HG03139 (cell line): Measurements from ENCODE around the gene ASMTL.
"Not testable (repeated sequence)": the region's sequence is repeated elsewhere in the genome, so short reads cannot be mapped to it uniquely, and the experiment has no call there.

Experiments used
- ATAC-seq: cut with Tn5 transposase; IDR thresholded peaks from one replicate; pipeline ENCODE4 v1.9.1; 2021; ENCODE audit not compliant: unreplicated experiment

Gene ASMTL

DNA sequence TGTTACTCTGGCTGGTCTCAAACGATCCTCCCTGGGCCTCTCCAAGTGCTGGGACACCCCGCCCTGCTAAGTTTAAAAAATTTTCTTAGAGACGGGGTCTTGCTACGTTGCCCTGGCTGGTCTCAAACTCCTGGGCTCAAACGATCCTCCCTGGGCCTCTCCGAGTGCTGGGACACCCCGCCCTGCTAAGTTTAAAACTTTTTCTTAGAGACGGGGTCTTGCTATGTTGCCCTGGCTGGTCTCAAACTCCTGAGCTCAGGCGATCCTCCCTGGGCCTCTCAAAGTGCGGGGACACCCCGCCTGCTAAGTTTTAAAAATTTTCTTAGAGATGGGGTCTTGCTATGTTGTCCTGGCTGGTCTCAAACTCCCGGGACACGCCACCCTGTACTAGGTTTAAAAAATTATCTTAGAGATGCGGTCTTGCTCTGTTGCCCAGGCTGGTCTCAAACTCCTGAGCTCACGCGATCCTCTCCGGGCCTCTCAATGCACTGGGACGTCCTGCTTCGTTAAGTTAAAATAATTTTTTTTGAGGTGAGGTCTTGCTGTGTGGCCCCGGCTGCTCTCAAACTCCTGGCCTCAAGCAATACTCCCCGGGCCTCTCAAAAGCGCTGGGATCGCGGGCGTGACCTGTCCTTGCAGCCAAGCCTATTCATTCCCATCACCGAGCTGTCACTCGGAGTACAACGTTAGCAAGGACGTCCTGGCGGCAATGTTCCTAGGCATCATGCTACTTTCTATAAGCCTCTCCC is 61.9 kb downstream of the ASMTL start:
- no peak for ATAC-seq

DNA sequence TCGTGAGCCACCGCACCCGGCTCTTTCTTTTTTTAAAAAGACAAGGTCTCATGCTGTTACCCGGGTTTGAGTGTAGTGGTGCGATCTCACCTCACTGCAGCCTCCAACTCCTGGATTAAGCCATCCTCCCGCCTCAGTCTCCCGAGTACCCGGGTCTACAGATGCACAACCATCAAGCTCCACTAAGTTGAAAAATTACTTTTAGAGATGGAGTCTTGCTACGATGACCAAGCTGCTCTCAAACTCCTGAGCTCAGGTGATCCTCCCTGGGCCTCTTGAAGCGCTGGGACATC is 62.8 kb downstream of the ASMTL start:
- no peak for ATAC-seq

DNA sequence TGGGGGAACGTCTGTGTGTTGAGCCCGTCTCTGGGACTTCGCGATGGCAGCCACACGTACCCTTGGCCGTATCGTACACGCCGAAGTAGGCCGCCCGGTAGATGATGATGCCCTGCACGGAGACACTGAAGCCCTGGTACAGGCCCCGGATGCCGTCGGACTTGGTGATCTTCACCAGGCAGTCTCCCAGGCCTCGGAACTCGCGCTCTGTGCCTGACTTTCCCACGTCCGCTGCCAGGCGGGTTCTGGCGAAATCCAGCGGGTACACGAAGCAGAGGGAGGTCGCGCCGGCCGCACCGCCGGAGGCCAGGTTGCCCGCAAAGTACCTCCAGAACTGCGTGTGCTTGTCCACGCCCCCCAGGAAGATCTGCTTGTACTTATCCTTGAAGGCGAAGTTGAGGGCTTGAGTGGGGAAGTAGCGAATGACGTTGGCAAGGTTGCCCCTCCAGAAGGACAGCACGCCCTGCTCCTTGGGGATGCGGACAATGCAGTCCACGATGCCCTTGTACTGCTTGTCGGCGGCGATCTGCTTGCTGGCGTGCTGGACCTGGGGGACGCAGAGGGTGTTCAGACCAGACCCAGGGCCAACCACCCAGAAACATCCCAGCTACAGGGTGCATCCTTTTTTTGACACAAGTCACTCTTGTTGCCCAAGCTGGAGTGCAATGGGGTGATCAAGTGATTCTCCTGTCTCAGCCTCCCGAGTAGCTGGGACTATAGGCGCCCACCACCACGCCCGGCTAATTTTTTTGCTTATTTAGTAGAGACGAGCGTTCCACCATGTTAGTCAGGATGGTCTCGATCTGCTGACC is 63.3 kb downstream of the ASMTL start:
- ATAC-seq: no peak

DNA sequence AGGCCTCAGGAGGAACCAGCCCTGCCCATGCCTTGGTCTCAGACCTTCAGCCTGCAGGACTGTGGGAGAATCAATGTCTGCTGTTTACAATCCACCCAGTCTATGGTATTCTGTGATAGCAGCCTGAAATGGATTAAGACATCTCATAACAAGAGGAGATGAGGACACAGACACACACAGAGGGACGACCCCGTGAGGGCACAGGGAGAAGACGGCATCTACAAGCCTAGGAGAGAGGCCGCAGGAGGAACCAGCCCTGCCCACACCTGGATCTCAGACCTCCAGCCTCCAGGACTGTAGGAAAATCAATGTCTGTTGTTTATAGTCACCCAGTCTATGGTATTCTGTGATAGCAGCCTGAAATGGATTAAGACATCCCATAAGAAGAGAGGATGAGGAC is 64.1 kb downstream of the ASMTL start:
- ATAC-seq: no peak

DNA sequence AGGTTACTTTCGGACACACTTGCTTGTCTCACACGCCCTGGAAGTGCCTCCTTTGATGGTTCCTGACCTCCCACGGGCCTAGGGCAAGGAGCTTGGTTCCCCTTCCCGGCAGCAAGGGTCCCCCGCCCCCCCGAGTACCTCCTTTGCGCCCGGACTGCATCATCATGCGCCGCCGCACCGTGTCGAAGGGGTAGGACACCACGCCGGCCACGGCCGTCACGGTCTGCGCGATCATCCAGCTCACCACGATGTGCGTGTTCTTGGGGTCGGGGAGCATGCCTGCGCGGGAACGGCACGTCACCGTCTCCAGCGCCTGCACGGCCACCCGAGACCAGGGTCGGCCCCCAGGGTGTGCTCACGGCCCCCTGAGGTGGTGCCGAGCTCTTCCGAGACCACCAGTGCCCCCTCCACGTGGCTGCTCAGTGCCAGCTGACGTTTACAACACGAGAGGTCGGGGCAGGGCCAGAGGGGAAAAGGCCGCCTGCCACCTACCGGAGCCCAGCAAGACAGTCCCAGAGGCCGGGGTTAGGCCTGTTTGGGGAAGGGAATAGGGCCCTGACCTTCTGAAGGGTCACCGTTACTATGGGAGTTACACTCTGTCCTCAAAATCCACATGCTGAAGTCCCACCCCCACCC is 65.5 kb downstream of the ASMTL start:
- no peak for ATAC-seq

DNA sequence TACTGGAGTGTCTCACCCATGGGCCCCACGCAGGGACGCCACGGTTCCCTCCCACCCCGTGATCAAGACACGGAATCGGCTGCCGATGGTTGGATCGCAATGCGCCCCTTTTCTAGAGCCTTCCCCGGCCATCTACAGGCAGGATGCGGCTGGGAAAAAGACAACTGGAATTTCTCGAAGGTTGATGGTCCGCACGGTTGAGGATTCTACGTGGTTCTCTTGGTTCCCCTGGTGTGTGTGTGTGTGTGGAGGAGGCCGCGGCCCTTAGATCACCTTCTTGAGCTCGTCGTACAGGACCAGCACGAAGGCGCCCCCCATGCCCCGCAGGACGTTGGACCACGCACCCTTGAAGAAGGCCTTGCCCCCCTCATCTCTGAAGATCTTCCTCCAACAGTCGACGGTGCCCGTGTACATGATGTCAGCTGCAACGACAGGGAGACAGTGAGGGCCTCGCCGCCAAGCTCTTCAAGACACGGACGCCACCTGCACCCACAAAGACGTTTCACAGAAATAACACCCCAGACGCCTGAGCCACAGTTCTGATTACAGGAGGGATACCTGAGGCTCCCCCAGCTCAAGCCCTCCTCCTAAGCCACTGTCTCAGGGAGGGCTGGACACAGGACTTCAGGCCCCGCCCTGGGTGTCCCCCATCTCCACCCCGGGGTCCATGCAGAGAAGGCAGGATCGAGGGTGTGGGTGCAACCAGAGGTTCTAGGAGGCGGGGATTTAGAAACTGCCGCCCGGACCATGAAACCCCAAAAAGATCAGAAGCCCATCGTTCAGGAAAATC is 66.2 kb downstream of the ASMTL start:
- no peak for ATAC-seq

DNA sequence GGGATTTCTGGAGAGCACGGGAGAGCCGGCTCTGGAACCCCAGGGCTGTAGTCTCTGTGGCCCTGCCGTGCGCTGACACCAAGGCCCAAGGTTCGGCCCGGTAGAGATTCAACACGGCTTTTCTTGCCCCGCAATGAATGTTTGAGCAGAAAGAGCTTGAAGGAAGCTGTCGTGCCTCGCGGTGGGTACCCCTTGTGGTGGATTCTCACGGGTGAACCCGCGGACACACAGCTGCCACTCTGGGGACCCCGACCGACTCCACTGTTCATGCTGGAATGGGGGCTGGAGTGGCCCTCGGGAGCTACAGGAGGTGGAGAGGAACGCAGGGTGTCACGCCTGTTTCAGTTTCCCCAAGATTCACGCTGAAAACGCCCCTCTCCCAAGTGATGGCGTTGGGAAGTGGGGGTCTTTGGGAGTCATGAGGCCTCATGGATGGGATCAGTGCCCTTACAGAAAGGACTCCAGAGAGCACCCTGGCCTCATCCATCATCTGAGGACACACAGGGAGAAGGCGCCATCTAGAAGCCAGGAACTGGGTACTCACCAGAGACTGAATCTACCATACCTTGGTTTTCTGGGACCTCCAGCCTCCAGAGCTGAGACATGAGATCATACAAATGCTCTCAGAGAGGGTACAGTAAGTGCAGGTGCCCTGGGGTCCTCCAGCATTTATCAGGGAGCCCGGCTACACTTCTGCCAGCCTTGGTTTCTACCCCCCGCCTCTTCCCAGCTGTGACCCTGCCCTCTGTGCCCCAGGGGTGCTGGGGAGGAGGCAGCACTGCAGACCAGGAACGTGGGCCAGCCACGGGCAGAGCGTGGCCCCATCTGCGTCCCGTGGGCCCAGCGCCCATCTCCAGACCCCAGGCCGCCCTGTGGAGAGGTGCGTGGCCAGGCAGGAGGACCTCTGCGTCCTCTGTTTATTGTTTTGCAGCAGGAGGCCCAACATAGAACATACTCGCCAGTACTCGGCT is 67.2 kb downstream of the ASMTL start:
- ATAC-seq: no peak

DNA sequence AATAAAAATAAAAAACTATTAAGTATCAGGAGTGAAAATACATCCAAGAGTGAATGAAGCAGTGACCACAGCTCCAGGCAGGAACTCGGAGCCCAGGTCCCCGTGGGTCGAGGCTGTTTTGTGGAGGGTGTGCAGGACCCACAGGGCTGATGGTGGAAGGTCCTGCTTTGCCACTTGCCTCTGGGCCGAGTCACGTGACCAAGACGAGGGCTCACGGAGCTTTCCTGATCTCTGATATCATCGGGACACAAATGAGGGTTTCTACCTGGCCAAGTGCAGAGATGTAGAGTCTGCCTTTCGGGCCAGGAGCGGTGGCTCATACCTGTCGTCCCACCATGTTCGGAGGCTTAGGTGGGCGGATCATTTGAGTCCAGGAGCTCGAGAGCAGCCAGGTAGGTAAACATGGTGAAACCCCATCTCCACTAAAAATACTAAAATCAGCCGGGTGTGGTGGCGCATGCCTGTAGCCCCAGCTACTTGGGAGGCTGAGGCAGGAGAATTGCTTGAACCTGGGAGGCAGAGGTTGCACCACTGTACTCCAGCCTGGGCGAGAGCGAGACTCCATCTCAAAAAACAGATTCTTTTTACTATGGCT is 68.0 kb downstream of the ASMTL start:
- no peak for ATAC-seq

DNA sequence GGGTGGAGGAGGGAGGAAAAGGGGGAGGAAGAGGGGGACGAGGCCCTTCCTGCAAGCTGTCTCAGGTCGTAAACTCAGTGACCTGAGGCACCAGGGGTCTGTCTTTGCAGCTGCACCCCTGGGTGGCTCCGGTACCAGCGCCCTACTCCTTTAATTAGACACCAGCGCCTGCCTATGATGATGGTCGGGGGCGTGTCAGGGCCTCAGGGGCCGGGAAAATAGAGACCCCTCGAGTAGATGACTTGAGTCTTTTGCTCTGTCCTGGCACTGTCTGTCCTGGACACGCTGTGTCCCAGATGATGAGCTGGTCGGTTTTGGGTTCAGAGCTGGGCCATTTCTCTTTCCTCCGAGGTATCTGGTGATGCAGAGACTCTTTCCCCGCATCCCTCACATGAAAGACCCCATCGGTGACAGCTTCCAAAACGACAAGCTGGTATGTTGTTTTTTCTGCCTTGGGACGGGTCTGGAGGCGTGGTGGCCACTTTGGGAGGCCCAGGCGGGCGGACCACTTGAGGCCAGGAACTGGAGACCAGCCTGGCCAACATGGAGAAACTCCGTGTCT is 72.0 kb downstream of the ASMTL start:
- ATAC-seq: no peak

DNA sequence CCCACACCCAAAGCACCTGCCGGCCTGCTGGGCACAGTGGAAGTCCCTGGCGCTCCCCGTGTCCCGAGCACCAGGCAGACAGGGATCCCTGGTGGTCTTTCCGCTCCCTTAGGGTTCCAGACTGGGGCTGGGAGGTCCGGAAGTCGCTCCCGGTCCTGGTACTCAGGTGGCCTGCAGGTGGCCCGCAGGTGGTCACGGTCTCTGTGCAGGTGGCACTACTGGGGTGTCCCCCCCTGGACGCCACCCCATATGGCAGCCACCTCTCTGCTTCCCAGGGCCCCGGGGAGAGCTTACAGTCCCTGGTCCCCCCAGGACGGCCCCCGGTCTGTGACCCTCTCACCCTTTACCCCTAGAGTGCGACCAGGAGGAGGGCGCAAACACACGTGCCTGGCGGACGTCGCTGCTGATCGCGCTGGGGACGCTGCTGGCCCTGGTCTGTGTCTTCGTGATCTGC is 74.4 kb downstream of the ASMTL start:
- ATAC-seq: no peak

DNA sequence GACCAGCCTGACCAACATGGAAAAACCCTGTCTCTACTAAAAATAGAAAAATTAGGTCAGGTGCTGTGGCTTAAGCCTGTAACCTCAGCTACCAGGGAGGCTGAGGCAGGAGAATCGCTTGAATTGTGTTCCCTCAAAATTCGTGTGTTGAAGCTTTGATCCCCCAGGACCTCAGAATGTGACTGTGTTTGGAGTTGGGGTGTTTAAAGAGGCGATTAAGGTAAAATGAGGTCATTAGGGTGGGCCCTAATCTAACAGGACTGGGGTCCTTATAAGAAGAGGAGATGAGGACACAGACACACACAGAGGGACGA is 84.4 kb downstream of the ASMTL start:
- no peak for ATAC-seq

DNA sequence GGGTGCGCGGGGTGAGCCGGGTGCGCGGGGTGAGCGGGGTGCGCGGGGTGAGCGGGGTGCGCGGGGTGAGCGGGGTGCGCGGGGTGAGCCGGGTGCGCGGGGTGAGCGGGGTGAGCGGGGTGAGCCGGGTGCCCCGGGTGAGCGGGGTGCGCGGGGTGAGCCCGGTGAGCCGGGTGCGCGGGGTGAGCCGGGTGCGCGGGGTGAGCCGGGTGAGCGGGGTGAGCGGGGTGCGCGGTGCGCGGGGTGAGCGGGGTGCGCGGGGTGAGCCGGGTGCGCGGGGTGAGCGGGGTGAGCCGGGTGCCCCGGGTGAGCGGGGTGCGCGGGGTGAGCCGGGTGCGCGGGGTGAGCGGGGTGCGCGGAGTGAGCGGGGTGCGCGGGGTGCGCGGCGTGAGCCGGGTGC is 86.3 kb downstream of the ASMTL start:
- not testable (repeated sequence) for ATAC-seq

DNA sequence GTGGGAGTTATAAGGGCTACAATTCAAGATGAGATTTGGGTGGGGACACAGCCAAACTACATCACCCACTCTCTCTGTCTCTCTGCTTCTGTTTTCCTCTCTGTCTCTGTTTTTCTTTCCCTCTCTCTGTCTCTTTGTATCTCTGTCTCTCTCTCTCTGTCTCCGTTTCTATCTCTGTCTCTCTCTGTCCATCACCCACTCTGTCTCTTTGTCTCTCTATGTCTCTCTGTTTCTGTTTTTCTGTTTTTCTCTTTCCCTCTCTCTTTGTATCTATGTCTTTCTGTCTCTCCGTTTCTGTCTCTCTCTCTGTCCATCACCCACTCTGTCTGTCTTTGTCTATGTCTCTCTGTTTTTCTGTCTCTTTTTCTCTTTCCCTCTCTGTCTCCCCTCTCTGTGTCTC is 90.8 kb downstream of the ASMTL start:
- ATAC-seq: no peak

DNA sequence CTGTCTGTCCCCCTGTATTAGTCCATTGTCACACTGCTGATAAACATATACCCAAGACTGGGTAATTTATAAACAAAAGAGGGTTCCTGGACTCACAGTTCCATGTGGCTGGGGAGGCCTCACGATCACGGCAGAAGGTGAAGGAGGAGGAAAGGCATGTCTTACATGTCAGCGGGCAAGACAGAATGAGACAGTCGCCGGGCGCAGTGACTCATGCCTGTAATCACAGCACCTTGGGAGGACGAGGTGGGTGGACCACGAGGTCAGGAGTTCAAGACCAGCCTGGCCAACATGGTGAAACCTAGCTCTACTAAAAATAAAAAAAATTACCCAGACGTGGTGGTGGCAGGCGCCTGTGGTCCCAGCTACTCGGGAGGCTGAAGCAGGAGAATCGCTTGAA is 91.4 kb downstream of the ASMTL start:
- ATAC-seq: no peak

DNA sequence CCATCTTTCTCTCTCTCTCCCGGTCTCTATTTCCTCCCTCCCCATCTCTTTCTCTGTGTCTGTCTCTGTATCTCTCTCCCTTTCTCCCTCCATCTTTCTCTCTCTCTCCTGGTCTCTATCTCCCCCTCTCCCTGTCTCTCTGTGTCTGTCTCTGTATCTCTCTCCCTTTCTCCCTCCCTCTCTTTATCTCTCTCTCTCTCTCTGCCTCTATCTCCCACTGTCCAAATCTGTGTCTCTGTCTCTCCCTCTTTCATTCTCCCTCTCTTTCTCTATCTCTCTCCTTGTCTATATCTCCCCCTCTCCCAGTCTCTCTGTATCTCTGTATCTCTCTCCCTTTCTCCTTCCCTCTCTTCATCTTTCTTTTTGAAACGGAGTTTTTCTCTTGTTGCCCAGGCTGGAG is 92.5 kb downstream of the ASMTL start:
- no peak for ATAC-seq

DNA sequence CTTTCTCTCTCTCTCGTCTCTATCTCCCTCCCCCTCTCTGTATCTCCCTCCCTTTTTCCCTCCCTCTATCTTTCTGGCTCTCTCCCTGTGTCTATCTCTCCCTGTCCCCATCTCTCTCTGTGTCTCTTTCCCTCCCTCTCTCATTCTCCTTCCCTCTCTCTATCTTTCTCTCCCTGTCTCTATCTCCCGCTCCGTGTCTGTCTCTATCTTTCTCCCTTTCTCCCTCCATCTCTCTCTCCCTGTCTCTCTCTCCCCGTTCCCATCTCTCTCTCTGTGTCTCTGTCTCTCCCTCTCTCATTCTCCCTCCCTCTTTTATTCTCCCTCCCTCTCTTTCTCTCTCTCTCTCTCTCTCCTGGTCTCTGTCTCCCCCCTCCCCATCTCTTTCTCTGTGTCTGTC is 93.2 kb downstream of the ASMTL start:
- ATAC-seq: no peak

DNA sequence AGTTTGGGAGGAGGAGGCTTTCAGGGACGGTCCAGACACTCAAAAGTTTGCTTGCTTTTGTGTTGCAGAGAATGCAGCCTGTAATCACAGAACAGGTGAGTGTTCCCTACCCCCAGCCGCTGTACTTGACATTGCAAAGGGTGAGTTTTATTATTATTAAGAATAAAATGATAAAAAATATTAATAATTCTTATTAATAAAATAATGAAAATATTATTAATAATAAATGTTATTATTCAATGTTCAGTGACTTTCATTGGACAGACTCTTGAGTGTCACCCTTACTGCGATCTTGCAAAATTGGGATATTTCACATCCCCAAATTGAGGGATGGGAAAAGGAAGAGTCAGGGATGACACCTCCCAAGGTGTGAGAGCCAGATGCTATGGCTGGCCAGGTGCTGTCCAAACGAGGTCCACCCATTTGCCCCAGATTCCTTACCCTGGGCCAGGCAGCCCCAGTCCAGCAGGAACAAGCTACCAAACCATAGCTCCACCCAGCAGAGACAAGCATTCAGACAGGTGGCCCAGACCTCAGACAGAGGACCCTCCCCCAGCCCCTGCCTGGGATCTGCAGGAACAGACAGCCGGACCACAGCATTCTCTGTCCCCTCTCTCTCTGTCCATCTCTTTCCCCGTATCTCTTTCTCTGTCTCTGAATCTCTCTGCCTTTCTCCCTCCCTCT is 93.8 kb downstream of the ASMTL start:
- no peak for ATAC-seq

DNA sequence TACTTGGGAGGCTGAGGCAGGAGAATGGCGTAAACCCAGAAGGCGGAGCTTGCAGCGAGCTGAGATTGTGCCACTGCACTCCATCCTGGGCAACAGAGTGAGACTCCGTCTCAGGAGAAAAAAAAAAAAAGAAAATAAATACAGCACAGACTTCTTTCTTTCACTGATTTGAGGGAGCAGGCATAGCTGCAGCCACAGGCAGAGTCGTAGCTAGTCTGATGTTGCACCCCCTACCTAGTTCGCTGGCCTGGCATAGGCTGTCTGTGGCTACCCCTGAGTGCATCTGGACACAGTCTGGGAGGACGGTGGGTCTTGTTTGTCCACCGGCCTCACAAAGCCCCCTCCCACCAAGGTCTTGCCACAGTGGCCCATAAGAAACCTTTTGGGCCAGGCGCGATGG is 94.7 kb downstream of the ASMTL start:
- no peak for ATAC-seq
